Amniotic stem cell (primary cell): Measurements from ENCODE around the gene DHRSX.
"Not testable (repeated sequence)": the region's sequence is repeated elsewhere in the genome, so short reads cannot be mapped to it uniquely, and the experiment has no call there.

Source experiments
- DNase-seq: peaks from one replicate; lab custom pipeline; 2025; lab: John Stamatoyannopoulos, UW

DHRSX gene

GRCh38 chrX:2314831-2315365, 185.9 kb downstream of the DHRSX start:
- no peak for DNase-seq

DNA sequence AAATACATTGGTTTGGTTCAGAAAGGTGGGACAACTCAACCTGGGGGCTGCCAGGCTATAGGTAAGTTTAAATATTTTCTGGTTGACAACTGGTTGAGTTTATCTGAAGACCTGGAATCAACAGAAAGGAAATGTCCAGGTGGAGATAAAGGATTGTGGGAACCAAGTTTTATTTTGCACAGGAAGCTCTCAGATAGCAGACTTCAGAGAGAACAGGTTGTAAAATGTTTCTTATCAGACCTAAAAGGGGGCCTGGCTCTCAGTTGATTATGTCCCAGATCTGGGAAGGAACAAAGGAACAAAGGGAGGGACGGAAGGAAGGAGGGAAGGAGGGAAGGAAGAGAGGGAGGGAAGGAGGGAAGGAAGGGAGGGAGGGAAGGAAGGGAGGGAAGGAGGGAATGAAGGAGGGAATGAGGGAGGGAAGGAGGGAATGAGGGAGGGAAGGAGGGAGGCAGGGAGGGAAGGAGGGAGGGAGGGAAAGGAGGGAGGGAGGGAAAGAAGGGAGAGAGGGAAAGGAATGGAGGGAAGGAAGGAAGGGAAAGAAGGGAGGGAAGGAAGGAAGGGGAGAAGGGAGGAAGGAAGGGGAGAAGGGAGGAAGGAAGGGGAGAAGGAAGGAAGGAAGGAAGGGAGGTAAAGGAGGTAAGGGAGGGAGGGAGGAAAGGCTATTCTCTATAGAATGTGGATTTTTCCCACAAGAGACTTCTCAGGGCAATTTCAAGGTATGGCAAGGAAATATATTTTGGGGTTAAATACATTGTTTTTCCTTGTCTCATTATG, 186.7 kb downstream of the DHRSX start:
- DNase-seq = no peak

DNA sequence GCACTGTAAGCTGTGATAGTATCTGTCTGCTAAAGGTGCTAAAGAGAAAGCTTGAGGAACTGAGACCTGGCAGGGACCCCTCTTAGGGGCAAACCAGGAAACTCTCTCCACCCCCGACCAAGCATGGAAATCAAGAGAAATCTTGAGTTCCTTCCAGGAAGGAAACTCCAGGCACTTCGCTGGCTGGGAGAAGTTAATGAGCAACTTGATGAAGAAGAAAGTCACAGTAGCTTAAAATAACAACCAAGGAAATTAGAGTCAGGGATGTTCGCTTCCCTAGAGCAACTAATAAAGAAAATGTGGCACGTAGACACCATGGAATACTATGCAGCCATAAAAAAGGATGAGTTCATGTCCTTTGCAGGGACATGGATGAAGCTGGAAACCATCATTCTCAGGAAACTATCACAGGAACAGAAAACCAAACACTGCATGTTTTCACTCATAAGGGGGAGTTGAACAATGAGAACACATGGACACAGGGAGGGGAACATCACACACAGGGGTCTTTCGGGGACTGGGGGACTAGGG, 188.7 kb downstream of the DHRSX start:
- not testable (repeated sequence) for DNase-seq

GRCh38 chrX:2311501-2311900, 189.3 kb downstream of the DHRSX start:
- DNase-seq = no peak

GRCh38 chrX:2301901-2302300, 198.9 kb downstream of the DHRSX start:
- no peak for DNase-seq

GRCh38 chrX:2299871-2300270, 200.9 kb downstream of the DHRSX start:
- no peak for DNase-seq

GRCh38 chrX:2286731-2287130, 214.0 kb downstream of the DHRSX start:
- no peak for DNase-seq

DNA sequence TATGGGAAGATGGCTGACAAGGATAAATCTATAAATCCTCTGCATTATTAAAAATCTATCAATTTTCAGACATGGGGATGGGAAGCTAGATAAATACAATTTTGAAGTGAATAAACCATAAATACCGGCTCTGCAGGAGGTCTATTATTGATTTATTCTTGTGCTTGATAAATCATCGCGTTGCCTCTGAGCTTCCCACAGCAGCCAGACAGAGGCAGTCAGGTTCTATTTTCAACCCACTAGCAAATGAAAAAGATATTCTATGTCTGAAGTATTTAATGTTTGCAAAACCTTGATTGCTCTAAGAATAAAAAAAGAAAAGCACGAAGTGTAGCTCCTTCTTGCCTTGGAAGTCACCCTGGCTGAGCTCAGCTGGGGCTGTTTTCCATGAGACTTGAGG, 216.2 kb downstream of the DHRSX start:
- DNase-seq = no peak

DNA sequence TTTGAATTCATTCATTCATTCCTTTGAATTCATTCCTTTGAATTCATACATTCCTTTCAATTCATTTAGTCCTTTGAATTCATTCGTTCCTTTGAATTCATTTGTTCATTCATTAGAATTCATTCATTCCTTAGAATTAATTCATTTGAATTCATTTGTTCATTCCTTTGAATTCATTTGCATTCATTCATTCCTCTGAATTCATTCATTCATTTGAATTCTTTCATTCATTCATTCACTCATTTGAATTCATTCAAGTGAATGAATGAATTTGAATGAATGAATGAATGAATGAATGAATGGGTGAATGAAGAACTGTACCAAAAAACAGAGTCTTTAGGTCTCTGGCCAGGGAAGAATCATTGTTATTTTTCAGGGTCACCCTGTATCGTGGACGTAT, 216.6 kb downstream of the DHRSX start:
- no peak for DNase-seq

DNA sequence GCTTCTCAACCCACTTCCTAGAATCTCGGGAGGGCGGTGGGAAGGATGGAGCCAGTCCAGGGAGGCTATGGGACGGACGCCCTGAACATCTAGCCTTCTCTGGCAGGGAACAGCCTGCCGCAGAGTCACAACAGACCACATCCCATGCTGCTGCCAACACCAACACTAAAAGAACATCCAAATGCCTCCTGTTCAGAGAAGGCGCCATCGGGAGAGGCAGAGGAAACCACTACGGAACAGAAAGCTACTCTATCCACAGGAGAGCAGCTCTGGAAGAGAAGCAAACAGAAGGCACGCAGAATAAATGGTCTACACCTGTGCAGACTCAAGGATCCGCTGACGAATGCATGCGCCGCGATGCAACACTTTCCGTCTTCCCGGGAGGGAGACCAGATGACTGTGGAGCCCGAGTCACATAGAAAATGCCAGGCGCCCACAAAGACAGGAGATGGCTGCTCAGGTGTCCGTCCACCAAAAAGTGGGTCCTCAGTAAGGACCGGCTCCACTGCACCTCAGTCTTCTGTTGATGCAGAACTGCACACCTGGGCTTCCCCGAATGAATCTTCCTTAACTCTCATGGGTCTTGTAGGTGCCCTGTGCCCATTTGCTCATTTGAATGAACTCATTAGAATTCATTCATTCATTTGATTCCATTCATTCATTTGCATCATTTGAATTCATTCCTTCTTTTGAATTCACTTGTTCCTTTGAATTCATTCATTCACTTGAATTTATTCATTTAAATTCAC, 217.5 kb downstream of the DHRSX start:
- DNase-seq = no peak

- DNase-seq = no peak
Observed at GRCh38 chrX:2282490-2283090, 218.2 kb downstream of the DHRSX start.

- no peak for DNase-seq
Observed at GRCh38 chrX:2272337-2272736, 228.4 kb downstream of the DHRSX start.

GRCh38 chrX:2271595-2271994, 229.2 kb downstream of the DHRSX start:
- not testable (repeated sequence) for DNase-seq

DNA sequence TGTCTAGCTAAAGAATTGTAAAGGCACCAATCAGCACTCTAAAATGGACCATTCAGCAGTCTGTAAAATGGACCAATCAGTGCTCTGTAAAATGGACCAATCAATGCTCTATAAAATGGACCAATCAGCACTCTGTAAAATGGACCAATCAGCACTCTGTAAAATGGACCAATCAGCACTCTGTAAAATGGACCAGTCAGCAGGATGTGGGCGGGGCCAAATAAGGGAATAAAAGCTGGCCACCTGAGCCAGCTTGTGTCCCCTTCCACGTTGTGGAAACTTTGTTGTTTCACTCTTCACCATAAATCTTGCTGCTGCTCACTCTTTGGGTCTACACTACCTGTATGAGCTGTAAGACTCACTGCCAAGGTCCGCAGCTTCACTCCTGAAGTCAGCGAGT, 230.0 kb downstream of the DHRSX start:
- DNase-seq = not testable (repeated sequence)

- DNase-seq = no peak
Observed at GRCh38 chrX:2267890-2268289, 232.9 kb downstream of the DHRSX start.

- no peak for DNase-seq
Observed at GRCh38 chrX:2266445-2267349, 234.1 kb downstream of the DHRSX start.

- not testable (repeated sequence) for DNase-seq
Observed at GRCh38 chrX:2265658-2266444, 234.9 kb downstream of the DHRSX start.

DNA sequence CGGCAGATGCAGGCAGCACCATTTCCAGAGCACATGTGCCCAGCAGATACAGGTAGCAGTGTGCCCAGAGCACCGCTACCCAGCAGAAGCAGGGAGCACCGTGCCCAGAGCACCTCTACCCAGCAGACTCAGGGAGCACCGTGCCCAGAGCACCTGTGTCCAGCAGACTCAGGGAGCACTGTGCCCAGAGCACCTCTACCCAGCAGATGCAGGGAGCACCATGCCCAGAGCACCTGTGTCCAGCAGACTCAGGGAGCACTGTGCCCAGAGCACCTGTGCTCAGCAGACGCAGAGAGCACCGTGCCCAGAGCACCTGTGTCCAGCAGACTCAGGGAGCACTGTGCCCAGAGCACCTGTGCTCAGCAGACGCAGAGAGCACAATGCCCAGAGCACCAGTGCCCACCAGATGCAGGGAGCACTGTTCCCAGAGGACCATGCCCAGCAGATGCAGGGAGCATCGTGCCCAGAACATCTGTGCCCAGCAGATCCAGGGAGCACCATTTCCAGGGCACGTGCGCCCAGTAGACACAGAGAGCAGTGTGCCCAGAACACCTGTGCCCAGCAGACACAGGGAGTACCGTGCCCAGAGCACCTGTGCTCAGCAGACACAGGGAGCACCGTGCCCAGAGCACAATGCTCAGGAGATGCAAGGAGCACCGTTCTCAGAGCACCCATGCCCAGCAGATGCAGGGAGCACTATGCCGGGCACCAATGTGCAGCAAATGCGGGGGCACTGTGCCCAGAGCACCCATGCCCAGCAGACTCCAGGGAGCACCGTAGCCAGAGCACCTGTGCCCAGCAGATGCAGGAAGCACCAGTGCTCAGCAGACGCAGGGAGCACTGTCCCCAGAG, 236.4 kb downstream of the DHRSX start:
- DNase-seq = no peak

GRCh38 chrX:2263203-2263602, 237.6 kb downstream of the DHRSX start:
- DNase-seq = no peak

- DNase-seq = no peak
Observed at GRCh38 chrX:2262668-2263055, 238.1 kb downstream of the DHRSX start.
